MM.1S (cell line): ENCODE data around the gene COBL.

Experiments
- DNase-seq: peaks from one replicate; pipeline ENCODE4 v3.0.0-alpha.2; 2015
- H2AFZ ChIP-seq: fragments of 300-600 bp; sonication (generic); 2 replicates; pipeline ENCODE4 v1.6.0; 2016; ENCODE audit warnings: antibody characterized with exemption, low read length
- H3F3A ChIP-seq: fragments of 300-600 bp; sonication (generic); 2 replicates; pipeline ENCODE4 v1.6.1; 2016; ENCODE audit warnings: mild to moderate bottlenecking, antibody characterized with exemption, low read length, moderate library complexity, mixed read lengths; ENCODE audit not compliant: insufficient read depth
- H3K27ac ChIP-seq: fragments of 300-600 bp; sonication (generic); 2 replicates; pipeline ENCODE4 v1.5.1; 2016; ENCODE audit warnings: mild to moderate bottlenecking, low read length
- H3K27me3 ChIP-seq: fragments of 300-600 bp; sonication (generic); replicated peaks from 2 replicates; pipeline ENCODE4 v1.6.0; 2016; ENCODE audit warnings: low read length; ENCODE audit not compliant: insufficient read depth
- H3K36me3 ChIP-seq: fragments of 300-600 bp; sonication (generic); replicated peaks from 2 replicates; pipeline ENCODE4 v1.6.1; 2016; ENCODE audit warnings: mild to moderate bottlenecking, low read length, mixed read lengths; ENCODE audit not compliant: insufficient read depth
- H3K4me1 ChIP-seq: fragments of 300-600 bp; sonication (generic); 2 replicates; pipeline ENCODE4 v1.6.1; 2016; ENCODE audit warnings: low read length, mixed read lengths
- H3K4me2 ChIP-seq: fragments of 300-600 bp; sonication (generic); 2 replicates; pipeline ENCODE4 v1.6.0; 2016; ENCODE audit warnings: low read depth, low read length
- H3K4me3 ChIP-seq: fragments of 300-600 bp; sonication (generic); 2 replicates; pipeline ENCODE4 v1.5.1; 2016; ENCODE audit warnings: low read length, mixed read lengths
- H3K79me2 ChIP-seq: fragments of 300-600 bp; sonication (generic); 2 replicates; pipeline ENCODE4 v1.6.1; 2016; ENCODE audit warnings: mixed run types, low read length, mixed read lengths
- H3K9ac ChIP-seq: fragments of 300-600 bp; sonication (generic); 2 replicates; pipeline ENCODE4 v1.6.1; 2016; ENCODE audit warnings: low read length, mixed read lengths
- H3K9me2 ChIP-seq: fragments of 300-600 bp; sonication (generic); replicated peaks from 2 replicates; pipeline ENCODE4 v1.6.1; 2016; ENCODE audit warnings: mild to moderate bottlenecking, low read length, mixed read lengths; ENCODE audit not compliant: insufficient read depth
- H3K9me3 ChIP-seq: fragments of 300-600 bp; sonication (generic); replicated peaks from 2 replicates; pipeline ENCODE4 v1.6.1; 2016; ENCODE audit warnings: mild to moderate bottlenecking, low read length, mixed read lengths; ENCODE audit not compliant: insufficient read depth
- H4K20me1 ChIP-seq: fragments of 300-600 bp; sonication (generic); 2 replicates; pipeline ENCODE4 v1.6.1; 2016; ENCODE audit warnings: mild to moderate bottlenecking, low read length, moderate library complexity, mixed read lengths; ENCODE audit not compliant: insufficient read depth
- CTCF ChIP-seq: fragments of 300-600 bp; sonication (generic); IDR thresholded peaks from 2 replicates; pipeline ENCODE4 v1.5.1; 2016; ENCODE audit warnings: antibody characterized with exemption, low read length, mixed read lengths
- EZH2 ChIP-seq: fragments of 300-600 bp; sonication (generic); optimal IDR thresholded peaks from 2 replicates; pipeline ENCODE3; 2017; ENCODE audit warnings: low read depth, mild to moderate bottlenecking, antibody characterized with exemption, low read length, mixed read lengths
- EZH2phosphoT487 ChIP-seq: fragments of 300-600 bp; sonication (generic); IDR thresholded peaks from 2 replicates; pipeline ENCODE4 v1.6.1; 2018; ENCODE audit warnings: antibody characterized with exemption, low read length

The COBL gene

GRCh38 chr7:51306761-51307160, 9.8 kb downstream of the COBL start:
- Histone ChIP-seq H3K4me1 (no peaks in the 10 kb centered on the region), H3K27ac (no peak overlapping the region), H3K4me3 (no peak overlapping the region), H3K9ac (no peak overlapping the region), H3K4me2 (no peak overlapping the region), H2AFZ (no peak overlapping the region), H3F3A (no peaks in the 10 kb centered on the region), H3K79me2 (no peaks in the 10 kb centered on the region), H3K9me2 (no peaks in the 10 kb centered on the region), H3K27me3 (no peaks in the 10 kb centered on the region), H3K9me3 (no peaks in the 10 kb centered on the region), H4K20me1 (no peaks in the 10 kb centered on the region), H3K36me3 (no peaks in the 10 kb centered on the region)
- DNase-seq = no peak
- TF ChIP-seq CTCF (no peak), EZH2phosphoT487 (no peak)

GRCh38 chr7:51304729-51305128, 11.9 kb downstream of the COBL start:
- no peak overlapping the region for H3K4me3 ChIP-seq

GRCh38 chr7:51303142-51303525, 13.5 kb downstream of the COBL start:
- Histone ChIP-seq H3K4me1 (no peaks in the 10 kb centered on the region), H3K9ac (no peak overlapping the region), H3K79me2 (no peaks in the 10 kb centered on the region), H3K4me3 (no peak overlapping the region), H3K9me3 (no peaks in the 10 kb centered on the region), H3K9me2 (no peaks in the 10 kb centered on the region), H3K27me3 (no peaks in the 10 kb centered on the region), H3K36me3 (no peaks in the 10 kb centered on the region), H2AFZ (no peak overlapping the region), H3K27ac (no peak overlapping the region), H4K20me1 (no peaks in the 10 kb centered on the region), H3F3A (no peaks in the 10 kb centered on the region), H3K4me2 (no peak overlapping the region)
- no peak for DNase-seq
- TF ChIP-seq CTCF = no peak
- no peak for TF ChIP-seq EZH2
- no peak for TF ChIP-seq EZH2phosphoT487

More at GRCh38 chr7:51304729-51305128, 11.9 kb downstream of the COBL start:
- Histone ChIP-seq H4K20me1 (no peaks in the 10 kb centered on the region), H3K79me2 (no peaks in the 10 kb centered on the region), H3K4me2 (no peak overlapping the region), H3K36me3 (no peaks in the 10 kb centered on the region), H3K9me2 (no peaks in the 10 kb centered on the region), H3K27ac (no peak overlapping the region), H3K9ac (no peak overlapping the region), H3K27me3 (no peaks in the 10 kb centered on the region), H3K4me1 (no peaks in the 10 kb centered on the region), H3K9me3 (no peaks in the 10 kb centered on the region), H3F3A (no peaks in the 10 kb centered on the region), H2AFZ (no peak overlapping the region)
- DNase-seq = no peak
- no peak for TF ChIP-seq EZH2phosphoT487
- TF ChIP-seq EZH2 = no peak
- no peak for TF ChIP-seq CTCF

GRCh38 chr7:51301806-51302205, 14.8 kb downstream of the COBL start:
- H3K4me1 ChIP-seq = no peaks in the 10 kb centered on the region
- H3K27me3 ChIP-seq = no peaks in the 10 kb centered on the region
- no peaks in the 10 kb centered on the region for H3F3A ChIP-seq
- no peak overlapping the region for H3K27ac ChIP-seq
- H3K9ac ChIP-seq = no peak overlapping the region
- no peaks in the 10 kb centered on the region for H3K9me2 ChIP-seq
- TF ChIP-seq EZH2phosphoT487 (no peak), EZH2 (no peak), CTCF (no peak)
- H3K79me2 ChIP-seq = no peaks in the 10 kb centered on the region
- H2AFZ ChIP-seq = no peak overlapping the region
- H4K20me1 ChIP-seq = no peaks in the 10 kb centered on the region
- no peak for DNase-seq
- H3K9me3 ChIP-seq = no peaks in the 10 kb centered on the region
- H3K4me2 ChIP-seq = no peak overlapping the region
- H3K36me3 ChIP-seq = no peaks in the 10 kb centered on the region
- H3K4me3 ChIP-seq = no peak overlapping the region
